Adrenal gland (tissue), 5 donors: Measurements from ENCODE around the gene OXNAD1.

ENCODE experiments used
- CTCF ChIP-seq, 6 experiments: fragments of 450-650 bp in 4 of 6; fragments of 200-600 bp in 2 of 6; sonication (generic) in 1 of 6; IDR thresholded peaks; 1 replicate in 5 of 6; 2 replicates in 1 of 6; pipeline versions ENCODE4 v1.5.1 to v1.8.0; 2016 to 2021; ENCODE audit warnings: antibody characterized with exemption in 6 of 6, mild to moderate bottlenecking in 2 of 6, moderate library complexity in 1 of 6
- POLR2A ChIP-seq, 2 donors: fragments of 450-650 bp; IDR thresholded peaks; one replicate each; pipeline ENCODE4 v1.6.1; 2017; ENCODE audit warnings: antibody characterized with exemption in 2 of 2, mild to moderate bottlenecking in 2 of 2, moderate library complexity in 1 of 2
- donor health status: DM: no; HTN: no; CAD: no.

DNA sequence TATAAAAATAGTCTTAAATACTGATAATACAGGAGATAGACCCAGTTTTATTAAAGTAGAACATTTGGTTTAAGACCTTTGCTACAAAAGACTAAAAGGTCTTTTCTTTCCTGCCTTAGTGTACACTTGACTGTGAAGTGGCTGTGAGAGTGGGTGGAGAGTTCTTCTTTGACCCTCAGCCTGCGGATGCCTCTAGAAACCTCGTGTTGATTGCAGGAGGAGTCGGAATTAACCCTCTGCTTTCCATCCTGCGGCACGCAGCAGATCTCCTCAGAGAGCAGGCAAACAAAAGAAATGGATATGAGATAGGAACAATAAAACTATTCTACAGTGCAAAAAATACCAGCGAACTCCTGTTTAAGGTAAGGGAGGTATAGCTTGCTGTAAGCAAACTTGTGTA lies 36.5 kb downstream of the OXNAD1 start:
- no peak for TF ChIP-seq POLR2A (IDR thresholded peaks at IDR 0.05)
- no peak for TF ChIP-seq CTCF (IDR thresholded peaks at IDR 0.05)
